GM18511 (cell line): ENCODE results near the gene RNF126.

Experiments used
- ATAC-seq: cut with Tn5 transposase; IDR thresholded peaks from one replicate; pipeline ENCODE4 v1.9.1; 2021; ENCODE audit warnings: mild to moderate bottlenecking, moderate library complexity; ENCODE audit not compliant: unreplicated experiment

The RNF126 gene

DNA sequence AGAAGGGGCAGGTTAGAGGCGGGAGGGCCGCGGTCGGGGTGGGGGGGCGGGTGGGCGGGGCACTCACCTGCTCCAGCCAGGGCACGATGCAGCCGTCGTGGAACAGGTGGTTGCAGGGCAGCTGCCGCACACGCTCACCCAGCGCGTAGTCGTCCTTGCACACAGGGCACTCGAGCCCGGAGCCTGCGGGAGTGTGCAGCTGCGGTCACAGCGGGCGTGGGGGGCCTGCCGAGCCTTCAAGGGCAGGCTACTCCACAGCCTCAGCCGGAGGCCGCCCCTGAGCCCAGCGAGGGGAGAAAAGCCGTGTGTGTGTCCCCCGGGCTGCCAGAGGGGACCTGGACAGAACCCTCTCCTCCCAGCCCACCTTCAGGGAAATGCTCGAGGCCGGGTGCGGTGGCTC, 14.7 kb downstream of the RNF126 start:
- ATAC-seq: no peak

DNA sequence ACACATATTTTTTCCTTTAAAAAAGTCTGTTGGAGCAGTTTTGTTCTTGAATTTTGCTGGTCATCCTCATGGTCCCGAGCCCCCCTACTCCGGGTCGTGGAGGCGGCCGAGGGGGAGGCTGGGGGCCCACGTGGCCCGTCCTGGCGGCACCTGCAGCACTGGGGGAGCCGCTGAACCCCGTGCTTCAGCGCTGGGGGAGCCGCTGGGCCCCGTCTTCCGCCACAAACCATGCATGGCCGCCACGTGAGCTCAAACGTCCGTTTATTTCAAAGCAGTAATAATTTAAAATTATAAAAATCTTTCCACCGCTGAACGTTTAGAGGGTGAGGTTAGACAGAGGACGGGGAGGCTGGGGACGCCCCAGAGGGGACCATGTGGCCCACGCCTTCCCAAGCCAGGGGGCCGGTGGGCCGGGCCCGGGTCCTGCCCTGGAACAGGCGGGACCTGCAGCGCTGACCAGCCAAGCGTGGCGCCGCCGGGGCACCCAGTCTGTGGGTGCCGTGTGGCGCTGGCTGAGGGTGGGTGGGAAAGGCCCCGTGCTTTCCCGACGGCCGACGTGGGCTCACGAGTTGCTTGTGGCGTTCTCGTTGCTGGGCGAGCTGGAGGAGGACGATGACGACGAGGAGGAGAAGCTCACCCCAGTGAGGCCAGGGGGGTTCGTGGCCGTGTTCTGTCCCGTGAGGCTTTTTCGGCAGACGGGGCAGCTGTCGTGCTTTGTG, 15.3 kb downstream of the RNF126 start:
- no peak for ATAC-seq

DNA sequence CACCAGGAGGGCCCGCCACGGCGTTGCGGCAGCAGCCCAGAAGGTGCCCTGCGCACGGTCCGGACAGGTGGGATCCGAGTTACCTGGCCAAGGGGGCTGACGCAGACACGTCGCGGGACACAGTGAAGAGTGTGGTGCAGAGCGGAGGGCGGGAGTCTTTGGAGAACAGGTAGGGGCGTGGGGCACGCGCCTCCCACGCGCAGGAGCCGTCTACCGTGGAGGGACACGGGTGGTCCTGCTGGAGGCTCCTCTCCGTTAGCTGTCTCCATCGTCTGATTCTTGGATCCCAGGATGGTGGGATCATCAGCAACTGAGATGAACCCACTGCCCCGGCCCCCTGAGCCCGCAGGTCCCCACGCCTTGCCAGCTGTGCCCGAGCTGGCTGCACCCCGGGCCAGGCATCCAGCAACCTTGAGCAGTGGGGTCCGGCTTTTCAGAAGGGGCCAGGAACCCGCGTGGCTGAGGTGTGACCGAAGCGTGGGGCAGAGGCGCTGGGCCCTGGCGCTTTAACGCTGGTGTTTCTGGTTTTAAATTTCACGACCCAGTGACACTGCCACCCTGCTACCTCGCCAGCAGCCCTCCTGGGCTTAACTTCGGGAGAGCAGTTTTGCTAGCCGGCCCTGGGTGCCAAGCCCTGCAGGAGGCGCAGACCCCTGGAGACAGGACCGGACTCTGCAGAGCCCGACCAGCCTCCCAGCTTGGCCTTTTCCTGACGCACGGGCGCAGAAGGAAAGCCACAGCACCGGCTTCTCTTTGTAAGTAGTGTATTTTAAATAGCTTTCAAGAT, 16.0 kb downstream of the RNF126 start:
- ATAC-seq: no peak

DNA sequence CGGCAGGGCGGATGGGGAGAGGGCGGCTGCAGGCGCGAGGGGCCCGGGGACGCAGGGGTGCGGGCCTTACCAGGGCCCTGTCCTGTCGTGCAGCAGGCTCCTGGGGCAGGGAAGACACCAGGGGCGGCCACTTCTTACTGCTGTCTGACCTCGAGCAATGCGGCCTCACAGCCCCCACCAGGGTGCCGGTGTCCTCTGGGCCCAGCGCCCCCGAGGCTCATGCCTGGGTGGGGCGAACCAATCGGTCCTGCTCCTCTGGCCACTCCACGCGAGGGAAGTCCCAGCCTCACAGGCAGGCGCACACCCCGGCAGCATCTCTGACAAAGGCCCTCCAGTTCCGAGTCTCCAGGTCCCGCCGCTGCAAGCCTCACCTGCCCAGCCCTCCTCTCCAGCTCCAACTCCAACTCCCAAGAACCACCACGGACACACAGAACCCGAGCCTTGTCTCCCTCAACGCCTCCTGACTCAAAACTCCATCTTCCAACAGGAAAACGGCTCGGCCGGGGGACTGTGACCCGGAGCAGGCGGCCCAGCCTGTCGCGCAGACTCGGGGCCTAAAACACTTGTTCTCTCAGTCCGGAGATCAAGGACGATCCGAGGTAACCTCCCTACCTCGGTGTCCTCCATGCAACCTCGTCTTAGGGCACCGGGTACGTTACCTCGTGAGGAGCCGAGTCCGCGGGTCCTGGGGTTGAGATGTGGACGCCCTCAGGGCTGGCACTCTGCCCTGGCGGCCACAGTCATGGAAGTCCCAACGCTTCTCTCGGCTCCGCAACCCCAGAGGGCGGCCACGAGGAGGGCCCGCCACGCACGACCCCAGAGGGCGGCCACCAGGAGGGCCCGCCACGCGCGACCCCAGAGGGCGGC, 16.9 kb downstream of the RNF126 start:
- no peak for ATAC-seq

GRCh38 chr19:644789-645188, 18.2 kb downstream of the RNF126 start:
- no peak for ATAC-seq

DNA sequence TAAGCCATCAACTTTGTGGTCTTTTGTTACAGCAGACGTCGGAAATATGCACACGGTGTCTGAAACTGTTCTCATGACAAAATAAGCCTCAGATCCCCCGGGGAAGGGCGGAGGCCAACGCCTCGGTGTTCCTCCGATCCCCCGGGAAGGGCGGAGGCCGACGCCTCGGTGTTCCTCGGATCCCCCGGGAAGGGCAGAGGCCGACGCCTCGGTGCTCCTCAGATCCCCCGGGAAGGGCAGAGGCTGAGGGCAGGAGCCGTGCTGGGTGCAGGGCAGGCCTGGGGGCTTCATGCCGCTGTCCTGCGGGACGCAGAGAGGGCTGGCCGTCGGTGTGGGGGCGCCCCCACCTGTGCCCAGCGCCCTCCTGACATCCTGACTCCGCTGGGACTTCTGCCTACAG, 18.7 kb downstream of the RNF126 start:
- ATAC-seq: no peak

DNA sequence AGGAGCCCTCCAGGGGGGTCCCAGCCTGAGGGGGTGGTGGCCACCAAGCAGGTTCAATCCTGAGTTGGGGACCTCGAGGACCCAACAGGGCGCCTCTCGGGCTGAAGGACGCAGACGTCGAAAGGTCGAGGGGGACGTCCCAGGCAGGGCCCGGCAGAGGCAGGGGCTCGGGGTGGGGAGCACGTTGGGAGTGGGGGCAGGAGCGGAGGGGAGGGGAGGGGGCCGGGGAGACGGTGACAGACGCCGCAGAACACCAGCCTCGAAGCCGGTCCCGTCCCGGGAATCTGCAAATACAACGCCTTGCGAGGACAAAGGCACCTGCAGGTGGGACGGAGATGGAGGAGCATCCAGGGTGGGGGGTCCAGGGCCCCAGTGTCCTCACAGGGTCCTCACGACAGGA, 19.3 kb downstream of the RNF126 start:
- no peak for ATAC-seq

DNA sequence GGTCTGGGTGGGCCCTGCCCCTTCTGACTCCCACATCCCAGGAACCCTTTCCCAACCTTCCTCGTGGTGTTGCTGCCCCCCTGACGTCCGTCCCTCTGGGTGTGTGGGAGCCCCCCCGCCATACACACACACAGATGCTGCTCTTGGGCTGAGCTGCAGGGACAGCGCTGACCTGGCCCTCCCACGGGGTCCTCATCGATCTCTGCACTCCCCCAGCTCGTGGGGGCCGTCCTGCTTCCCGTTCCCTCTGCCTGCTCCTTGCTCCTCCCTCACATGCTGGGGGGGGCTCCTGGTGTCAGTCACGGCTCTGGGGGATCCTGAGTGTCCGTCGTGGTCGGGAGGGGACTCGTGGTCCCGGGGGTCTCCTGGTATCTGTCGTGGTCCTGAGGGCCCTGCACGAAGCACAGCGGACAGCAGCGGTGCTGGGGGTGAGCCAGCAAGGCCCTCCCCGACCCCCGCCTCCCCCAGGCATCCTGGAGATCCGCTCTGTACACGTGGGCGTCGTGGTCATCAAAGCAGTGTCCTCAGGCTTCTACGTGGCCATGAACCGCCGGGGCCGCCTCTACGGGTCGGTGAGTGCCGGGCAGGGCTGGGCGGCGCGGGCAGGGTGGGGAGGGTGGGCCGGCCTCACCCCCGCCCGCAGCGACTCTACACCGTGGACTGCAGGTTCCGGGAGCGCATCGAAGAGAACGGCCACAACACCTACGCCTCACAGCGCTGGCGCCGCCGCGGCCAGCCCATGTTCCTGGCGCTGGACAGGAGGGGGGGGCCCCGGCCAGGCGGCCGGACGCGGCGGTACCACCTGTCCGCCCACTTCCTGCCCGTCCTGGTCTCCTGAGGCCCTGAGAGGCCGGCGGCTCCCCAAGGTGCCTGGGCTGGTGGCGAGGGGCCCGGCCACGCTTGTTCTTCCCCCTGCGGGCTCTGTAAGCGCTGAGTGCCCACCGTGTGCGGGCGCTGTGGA, 20.0 kb downstream of the RNF126 start:
- ATAC-seq: no peak

- ATAC-seq: no peak
Observed at GRCh38 chr19:641702-642101, 21.3 kb downstream of the RNF126 start.

DNA sequence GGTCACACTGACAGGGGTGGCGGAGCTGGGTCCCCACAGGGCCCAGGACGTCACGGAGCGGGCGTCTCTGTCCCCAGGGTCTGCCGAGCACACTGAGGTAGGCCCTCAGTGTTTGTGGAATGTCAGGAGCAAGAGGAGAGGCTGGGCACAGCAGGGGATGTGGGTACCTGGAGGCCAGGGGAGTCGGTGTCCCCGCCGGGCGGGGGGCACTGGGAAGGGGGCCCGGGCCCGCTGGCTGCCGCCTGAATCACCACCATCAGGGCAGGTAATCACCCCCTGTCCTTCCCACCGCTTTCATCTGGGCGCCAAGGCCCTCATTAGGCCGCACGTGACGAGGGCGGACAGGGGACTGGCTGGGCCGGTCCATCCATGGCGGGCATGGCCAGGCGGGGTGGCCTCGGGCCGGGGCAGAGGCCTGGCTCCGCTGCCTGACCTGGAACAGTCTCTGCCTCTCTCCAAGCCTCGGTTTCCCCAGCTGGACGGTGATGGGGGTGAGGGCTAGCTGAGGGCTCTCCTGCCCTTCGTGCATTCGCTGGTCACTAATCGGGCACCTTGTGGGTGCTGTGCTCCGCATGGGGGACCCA, 22.3 kb downstream of the RNF126 start:
- ATAC-seq: no peak

GRCh38 chr19:640161-640558, 22.9 kb downstream of the RNF126 start:
- no peak for ATAC-seq

DNA sequence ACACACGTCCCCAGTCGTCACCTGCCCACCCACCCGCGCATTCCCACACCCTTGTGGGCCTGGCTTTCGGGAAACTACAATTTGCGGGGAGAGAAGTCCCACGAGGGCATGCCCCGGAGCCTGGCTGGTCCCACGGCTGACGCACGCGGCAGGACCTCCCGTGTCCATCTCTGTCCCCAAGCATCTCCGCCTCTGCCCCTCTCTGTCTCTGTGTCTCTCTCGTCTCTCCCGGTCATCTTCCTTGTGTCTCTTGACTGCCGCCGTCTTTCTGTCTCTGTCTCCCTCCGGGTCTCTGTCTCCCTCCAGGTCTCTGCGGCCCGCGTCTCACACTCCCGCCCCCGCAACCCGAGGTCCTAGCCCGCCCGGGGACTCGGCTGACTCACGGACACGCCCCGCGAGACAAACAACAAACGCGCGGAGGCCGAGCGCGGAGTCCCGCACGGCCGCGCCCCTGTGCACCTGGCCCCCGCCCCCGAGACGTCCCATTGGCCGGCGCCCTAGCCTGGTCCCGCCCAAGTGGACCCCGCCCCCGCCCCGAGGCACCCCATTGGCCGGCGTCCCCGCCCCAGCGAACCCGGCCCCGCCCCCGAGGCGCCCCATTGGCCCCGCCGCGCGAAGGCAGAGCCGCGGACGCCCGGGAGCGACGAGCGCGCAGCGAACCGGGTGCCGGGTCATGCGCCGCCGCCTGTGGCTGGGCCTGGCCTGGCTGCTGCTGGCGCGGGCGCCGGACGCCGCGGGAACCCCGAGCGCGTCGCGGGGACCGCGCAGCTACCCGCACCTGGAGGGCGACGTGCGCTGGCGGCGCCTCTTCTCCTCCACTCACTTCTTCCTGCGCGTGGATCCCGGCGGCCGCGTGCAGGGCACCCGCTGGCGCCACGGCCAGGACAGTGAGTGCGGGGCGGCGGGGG, 23.5 kb downstream of the RNF126 start, which contains the start of gene FGF22:
TSS of gene FGF22 (plus strand) at position 627 of the 908 bp plus-strand sequence. CDS start at position 674, 47 bp downstream.
- ATAC-seq: peak; percentile 65

DNA sequence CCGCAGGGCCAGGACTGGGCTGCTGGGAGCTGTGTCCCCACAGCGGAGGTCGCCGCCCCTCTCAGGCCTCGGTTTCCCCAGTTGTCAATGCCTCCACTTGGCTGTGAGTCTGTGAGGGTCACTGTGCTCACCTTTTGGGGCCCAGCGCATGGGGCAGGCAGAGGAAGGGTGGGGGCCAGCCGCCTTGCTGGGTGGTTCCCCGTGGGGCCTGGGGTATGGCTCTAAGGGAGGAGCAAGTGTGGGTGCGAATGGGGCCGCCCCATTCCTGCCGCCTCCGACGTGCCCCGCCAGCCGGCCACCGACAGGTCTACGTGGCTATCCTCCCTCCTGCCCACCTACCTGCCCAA, 24.1 kb downstream of the RNF126 start:
- no peak for ATAC-seq

- no peak for ATAC-seq
Observed at GRCh38 chr19:634975-635652, 27.9 kb downstream of the RNF126 start.

GRCh38 chr19:633786-634639, 29.0 kb downstream of the RNF126 start:
- ATAC-seq: no peak

DNA sequence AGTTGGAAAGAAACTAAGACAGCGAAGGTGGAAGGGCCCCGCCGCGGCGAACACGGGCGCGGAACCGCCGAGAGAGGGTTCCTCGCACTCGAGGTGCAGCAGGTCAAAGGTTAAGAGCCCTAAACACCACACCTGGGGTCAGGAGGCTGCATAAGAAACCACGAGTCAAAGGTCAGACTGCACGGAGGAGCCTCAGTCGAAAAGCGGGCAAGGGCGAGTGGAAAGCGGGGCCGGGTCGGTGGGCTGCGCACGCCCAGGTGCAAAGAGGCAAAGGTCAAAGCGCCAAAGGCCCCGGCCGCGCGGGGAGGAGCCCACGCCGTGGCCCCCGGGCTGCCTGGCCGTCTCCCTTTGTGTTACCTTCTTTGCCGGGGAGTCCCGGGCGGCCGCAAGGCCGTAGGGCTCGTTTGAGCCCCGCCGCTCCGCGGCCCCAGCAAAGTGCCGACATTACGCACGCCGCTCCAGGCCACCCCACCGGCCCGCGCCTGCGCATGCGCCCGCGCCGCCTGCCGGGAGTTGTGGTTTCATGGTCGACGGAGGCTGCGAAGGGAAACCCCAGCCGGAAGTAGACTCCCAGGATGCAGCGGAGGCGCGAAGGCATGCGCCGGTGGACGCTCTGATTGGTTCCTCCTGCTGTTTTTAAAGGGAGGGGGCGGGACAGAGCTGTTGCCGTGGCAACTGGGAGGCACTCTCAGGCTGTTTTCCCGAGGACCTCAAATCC, 29.8 kb downstream of the RNF126 start, which contains the start of gene POLRMT:
TSS of gene POLRMT (minus strand) at position 470 of the 718 bp plus-strand sequence. CDS start at position 445, 25 bp downstream.
- ATAC-seq: peak; percentile 90
